ENCODE results near the gene POU2F1. TPM values are rescaled to one million over a fixed set of nuclear protein-coding genes. Genes with fewer than 3 reads are reported as not detected.

The POU2F1 gene
- total and polyA plus RNA-seq, 9 donors, result 3.9 to 24.6 (median 17.0) TPM

- no peak for DNase-seq
- no peak overlapping the region for H3K27ac ChIP-seq
- intact Hi-C loops (cut with DNase I), result no loop called here
These were observed 5.2 kb downstream of the POU2F1 start for GRCh38 chr1:167225920-167226319.

GRCh38 chr1:167227934-167228378, 7.3 kb downstream of the POU2F1 start:
- 71 to 91% (median 91%) methylated on average over 2 of the region's 2 CpGs for WGBS, 3 donors
- no peak overlapping the region for H3K27ac ChIP-seq
- no peak for DNase-seq
- H3K4me1 ChIP-seq (ENCODE audit: insufficient read depth), result peaks cover 3% of the 10 kb centered on the region
- H3K9me3 ChIP-seq, result no peaks in the 10 kb centered on the region
- intact Hi-C loops (cut with DNase I), result no loop called here
- TF ChIP-seq POLR2A (IDR thresholded peaks at IDR 0.05), result no peak
- TF ChIP-seq CTCF (IDR thresholded peaks at IDR 0.05), result no peak
- TF ChIP-seq EP300 (IDR thresholded peaks at IDR 0.05), result no peak
- no peaks in the 10 kb centered on the region for H3K36me3 ChIP-seq
- no peak overlapping the region for H3K4me3 ChIP-seq
- no peaks in the 10 kb centered on the region for H3K27me3 ChIP-seq

More at GRCh38 chr1:167225920-167226319, 5.2 kb downstream of the POU2F1 start:
- H3K9me3 ChIP-seq, result no peaks in the 10 kb centered on the region
- TF ChIP-seq POLR2A (IDR thresholded peaks at IDR 0.05), result no peak
- no peak for TF ChIP-seq EP300 (IDR thresholded peaks at IDR 0.05)
- no peak for TF ChIP-seq CTCF (IDR thresholded peaks at IDR 0.05)
- H3K4me1 ChIP-seq (ENCODE audit: insufficient read depth), result peaks cover 3% of the 10 kb centered on the region
- WGBS, 3 donors, result 56 to 73% (median 59%) methylated on average over 2 of the region's 2 CpGs
- H3K4me3 ChIP-seq, result no peak overlapping the region
- no peaks in the 10 kb centered on the region for H3K36me3 ChIP-seq
- no peaks in the 10 kb centered on the region for H3K27me3 ChIP-seq

- Histone ChIP-seq H3K4me3 (no peak overlapping the region), H3K36me3 (no peaks in the 10 kb centered on the region), H3K4me1 (ENCODE audit: insufficient read depth) (peaks cover 4% of the 10 kb centered on the region), H3K27ac (no peak overlapping the region), H3K9me3 (no peaks in the 10 kb centered on the region), H3K27me3 (no peaks in the 10 kb centered on the region)
- no peak for DNase-seq
- intact Hi-C loops (cut with DNase I), result no loop called here
- no peak for TF ChIP-seq POLR2A (IDR thresholded peaks at IDR 0.05)
- no peak for TF ChIP-seq CTCF (IDR thresholded peaks at IDR 0.05)
- TF ChIP-seq EP300 (IDR thresholded peaks at IDR 0.05), result no peak
- WGBS, 3 donors, result 76 to 78% (median 77%) methylated on average over 2 of the region's 2 CpGs
These were observed 9.2 kb downstream of the POU2F1 start for GRCh38 chr1:167229719-167230385.

- no peak overlapping the region for H3K4me3 ChIP-seq
- H3K27me3 ChIP-seq, result no peaks in the 10 kb centered on the region
- TF ChIP-seq POLR2A (IDR thresholded peaks at IDR 0.05) (no peak), CTCF (IDR thresholded peaks at IDR 0.05) (no peak), EP300 (IDR thresholded peaks at IDR 0.05) (no peak)
- H3K9me3 ChIP-seq, result no peaks in the 10 kb centered on the region
- no peaks in the 10 kb centered on the region for H3K36me3 ChIP-seq
- DNase-seq, result no peak
- intact Hi-C loops (cut with DNase I), result no loop called here
- no peak overlapping the region for H3K27ac ChIP-seq
- peaks cover 4% of the 10 kb centered on the region for H3K4me1 ChIP-seq (ENCODE audit: insufficient read depth)
These were observed 9.8 kb downstream of the POU2F1 start for GRCh38 chr1:167230437-167230836.

All from ovary (tissue), 9 donors.